Stimulated activated CD4-positive, alpha-beta T cell treated with anti-CD3 and anti-CD28 coated beads, Interleukin-1b, Interleukin-23, amount 100 ng/mL, for 48 hours (primary cell): ENCODE measurements around the gene MRPL45.
"Not testable (repeated sequence)": the region's sequence is repeated elsewhere in the genome, so short reads cannot be mapped to it uniquely, and the experiment has no call there.

ENCODE experiments used
- DNase-seq: peaks from one replicate; pipeline ENCODE4 v3.0.0-alpha.2; 2020

MRPL45 gene

DNA sequence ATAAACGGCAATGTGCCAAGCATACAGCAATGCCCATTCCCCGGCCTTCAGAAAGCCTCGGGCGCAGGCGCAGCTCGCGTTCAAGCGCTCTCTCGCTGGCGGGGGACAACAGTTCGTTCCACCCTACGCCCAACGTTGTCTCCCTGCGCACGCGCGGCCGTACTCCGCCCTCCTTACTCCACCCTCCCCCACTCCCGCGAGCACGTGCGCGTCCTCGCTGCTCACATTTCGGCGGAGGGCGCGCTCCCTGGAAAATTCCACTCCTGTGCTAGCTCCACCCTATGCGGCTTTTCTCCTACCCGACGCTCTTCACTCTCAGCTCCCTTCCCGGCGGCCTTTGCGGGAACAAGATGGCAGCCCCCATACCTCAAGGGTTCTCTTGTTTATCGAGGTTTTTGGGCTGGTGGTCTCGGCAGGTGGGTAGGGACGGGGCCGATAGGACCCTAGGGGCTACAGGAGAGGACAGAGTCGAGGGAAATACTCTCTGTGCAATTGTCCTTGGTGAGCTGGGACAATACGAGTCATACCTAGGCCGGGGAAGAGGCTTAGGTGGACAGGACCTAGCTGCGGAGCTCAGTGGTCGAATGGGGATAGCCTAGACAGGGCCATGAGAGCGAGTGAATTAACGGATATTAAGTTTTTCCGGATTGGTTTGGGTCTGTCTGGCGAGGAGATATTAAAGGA, at the start of gene MRPL45:
Gene MRPL45 (plus strand): TSS at position 335 of the 684 bp plus-strand sequence. CDS start 16 bp downstream, at position 351.
- DNase-seq, result peak; percentile 98

DNA sequence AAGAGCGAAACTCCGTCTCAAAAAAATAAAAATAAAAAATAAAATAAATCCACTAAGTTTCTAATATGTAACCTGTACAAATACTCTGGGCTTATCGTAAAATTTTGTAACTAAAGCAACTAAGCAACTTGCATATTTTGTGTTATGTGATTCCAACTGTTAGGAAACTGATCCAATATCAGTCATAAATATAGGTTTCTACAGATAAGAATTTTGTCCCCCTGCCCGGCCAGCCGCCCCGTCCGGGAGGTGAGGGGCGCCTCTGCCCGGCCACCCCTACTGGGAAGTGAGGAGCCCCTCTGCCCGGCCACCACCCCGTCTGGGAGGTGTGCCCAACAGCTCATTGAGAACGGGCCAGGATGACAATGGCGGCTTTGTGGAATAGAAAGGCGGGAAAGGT, 43.8 kb upstream of the MRPL45 start:
- not testable (repeated sequence) for DNase-seq

DNA sequence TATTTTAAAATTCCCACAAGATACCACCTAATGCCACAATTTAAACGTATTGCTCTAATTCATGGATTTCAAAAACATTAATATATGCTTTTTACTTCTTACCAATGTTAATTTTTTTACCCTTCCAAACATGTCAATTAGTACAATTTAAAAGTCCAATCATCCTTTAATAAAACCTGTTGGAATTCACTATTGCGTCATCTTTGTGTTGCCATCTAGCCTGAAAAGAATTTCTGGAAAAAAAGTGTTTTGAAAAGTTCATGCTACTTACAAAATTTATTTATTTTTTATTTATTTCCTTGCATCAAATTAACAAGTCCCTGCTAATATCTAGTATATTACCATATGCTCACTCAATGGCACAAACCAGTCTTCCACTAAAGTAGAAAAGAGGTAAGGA, 42.6 kb upstream of the MRPL45 start:
- DNase-seq, result not testable (repeated sequence)

DNA sequence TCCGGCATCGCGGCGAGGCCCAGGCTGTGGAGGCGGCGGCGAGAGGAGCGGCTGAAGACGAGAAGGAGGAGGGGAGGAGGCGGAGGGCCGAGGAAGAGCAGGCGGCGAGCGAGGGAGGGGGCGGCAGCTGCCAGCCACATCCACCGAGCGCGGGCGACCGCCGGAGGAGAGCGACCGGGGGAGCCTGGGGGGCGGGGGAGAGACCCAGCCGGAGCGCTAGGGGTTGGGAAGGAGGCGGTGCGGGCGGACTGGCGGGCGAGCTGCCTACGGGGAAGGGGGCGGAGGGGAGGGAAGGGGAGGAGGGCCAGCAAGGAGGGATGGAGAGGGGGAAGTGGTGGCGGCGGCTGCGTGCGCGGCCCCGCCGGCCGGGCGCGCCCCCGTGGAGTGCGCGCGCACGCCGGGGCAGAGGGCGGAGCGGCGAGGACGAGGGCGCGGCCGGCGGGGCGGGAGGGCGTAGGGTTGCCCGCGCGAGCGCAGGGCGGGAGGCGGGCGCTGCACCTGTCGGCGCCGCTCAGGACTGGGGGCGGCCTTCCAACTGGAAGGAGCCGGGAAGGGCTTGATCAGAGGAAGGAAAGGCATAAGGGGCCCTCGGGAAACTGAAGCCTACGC, 39.9 kb upstream of the MRPL45 start:
- peak; percentile 84 for DNase-seq

DNA sequence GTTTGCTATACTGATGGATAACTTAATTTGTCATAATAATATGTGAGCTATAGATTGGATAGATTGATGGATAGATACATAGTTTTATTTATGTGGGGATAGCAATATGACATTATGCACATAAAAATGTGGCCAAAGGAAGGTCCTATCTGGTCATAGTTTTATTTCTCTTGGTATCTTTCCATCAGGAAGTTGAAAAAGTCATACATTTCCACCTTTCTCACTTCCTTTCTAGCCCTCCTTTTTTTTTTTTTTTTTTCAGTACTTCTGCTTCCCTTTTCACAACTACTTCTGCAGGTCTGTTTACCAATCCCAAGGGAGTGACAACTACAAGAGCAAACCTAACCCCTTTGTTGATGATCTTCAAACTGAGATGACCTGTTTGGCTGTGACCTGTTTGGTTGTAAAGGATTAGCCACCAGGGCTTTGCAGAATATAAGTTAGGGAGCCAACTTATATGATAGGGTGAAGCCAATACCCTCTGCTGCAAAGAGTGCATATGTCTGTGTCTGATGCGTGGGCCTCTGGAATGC, 30.9 kb upstream of the MRPL45 start:
- not testable (repeated sequence) for DNase-seq

DNA sequence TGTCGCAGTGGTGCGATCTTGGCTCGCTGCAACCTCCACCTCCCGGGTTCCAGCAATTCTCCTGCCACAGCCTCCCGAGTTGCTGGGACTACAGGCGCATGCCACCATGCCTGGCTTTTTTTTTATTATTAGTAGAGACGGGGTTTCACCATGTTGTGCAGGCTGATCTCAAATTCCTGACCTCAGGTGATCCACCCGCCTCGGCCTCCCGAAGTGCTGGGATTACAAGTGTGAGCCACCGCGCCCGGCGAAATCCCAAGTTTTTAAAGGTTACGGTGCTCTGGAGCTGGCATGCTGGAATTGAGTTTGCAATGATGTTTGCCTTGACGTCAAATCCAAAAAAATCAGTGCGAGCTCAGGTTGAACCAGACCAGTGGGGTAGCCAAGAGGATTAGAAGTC, 30.4 kb upstream of the MRPL45 start:
- DNase-seq, result not testable (repeated sequence)

DNA sequence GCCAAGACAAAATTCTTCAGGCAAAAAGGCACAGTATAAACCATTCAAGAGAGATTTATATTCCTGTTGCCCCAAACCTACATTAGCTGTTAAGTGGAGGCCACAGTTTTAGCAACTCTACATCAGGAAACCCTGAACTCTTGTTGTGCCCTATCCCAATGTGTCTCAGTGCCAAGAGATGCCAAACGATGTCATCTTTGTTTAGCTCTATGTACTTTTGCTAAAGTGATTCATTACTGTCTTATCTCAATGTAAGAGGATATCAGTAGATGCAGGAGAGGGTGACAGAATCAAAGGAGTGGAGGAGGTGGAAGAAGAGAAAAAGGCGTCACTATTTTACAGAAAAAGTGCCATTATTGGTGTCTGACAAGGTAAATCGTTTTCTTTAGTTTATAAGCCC, 28.8 kb upstream of the MRPL45 start:
- not testable (repeated sequence) for DNase-seq

DNA sequence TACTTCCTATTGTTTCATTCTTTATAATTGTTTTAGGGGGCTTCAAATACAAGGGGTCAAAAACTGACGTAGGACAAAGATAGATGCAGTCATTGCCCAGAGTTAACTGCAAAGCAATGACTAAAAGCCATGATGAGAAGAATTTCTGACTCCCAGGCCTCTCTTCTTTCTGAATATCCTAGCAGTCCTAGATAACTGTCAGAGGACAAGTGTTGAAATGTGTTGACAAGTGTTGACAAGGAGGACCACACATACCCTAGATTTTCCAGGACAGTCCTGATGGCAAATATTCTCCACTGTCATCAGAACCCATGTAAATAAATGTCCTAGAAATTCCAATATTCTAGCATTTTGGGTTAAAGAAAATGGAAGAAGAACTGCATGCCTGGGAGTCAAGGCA, 27.9 kb upstream of the MRPL45 start:
- not testable (repeated sequence) for DNase-seq

DNA sequence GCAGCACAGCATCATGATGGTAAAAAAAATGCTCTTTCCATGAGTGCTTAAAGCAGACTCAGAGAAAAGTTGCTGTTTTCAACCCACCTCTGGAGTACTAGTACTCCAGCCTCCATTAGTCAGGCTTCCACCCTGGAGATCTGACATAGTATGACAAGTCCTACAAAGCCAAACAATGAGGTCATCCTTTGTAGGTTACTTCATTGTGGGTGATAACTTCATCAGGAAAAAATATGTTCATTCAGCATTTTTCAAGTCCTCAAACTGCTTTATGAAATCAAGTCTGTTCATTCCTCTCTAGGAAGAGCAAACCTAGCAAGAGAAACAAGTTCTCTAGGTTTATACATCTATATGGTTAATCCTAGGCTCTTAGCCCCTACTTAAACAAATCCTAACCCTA, 27.4 kb upstream of the MRPL45 start:
- not testable (repeated sequence) for DNase-seq

DNA sequence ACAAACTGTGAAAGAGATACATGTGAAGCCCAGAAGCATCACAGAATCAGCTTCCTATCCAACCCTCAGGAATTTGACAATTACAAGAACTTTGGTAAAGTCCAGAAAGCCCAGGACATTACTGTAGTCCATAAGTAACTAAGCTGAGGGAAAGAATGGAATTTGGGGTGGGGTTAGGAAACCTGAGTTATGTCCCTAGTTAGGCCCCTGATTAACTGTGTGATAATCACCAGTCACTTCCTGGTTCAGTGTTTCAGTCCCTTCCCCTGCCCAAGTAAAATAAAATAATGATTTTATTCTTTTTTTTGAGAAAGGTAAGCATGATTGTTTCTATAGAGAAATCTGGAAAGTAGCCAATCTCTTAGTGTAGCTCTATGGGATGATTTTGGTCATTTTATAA, 11.0 kb upstream of the MRPL45 start:
- not testable (repeated sequence) for DNase-seq

DNA sequence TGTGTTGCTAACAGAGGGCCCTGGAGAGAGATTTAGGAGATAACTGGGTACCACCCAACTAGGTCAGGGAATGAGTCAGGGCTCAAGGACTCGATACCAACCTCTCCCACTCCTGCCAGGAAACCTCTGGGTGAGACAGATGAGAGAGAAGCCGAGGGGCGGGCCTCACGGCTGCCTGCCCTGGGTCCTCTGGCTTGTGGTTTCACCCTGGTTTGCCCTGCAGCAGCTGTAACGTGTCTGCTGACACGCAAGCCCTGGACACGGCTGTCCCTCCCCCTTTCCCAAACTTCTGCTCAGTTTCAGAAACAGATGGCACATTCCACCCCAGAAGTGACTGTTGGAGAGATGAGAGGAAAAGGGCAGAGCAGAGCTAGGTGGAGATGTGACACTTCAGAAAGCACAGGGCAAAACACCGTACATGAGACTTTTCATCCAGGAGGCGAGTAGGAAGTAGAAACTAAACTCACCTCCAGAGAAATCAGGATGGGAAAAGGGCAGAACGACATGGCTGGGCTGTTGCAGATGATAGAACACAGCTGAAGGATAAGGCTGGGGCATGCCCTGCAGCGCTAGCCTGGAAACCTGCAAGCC, 10.4 kb upstream of the MRPL45 start:
- peak; percentile 19 for DNase-seq

DNA sequence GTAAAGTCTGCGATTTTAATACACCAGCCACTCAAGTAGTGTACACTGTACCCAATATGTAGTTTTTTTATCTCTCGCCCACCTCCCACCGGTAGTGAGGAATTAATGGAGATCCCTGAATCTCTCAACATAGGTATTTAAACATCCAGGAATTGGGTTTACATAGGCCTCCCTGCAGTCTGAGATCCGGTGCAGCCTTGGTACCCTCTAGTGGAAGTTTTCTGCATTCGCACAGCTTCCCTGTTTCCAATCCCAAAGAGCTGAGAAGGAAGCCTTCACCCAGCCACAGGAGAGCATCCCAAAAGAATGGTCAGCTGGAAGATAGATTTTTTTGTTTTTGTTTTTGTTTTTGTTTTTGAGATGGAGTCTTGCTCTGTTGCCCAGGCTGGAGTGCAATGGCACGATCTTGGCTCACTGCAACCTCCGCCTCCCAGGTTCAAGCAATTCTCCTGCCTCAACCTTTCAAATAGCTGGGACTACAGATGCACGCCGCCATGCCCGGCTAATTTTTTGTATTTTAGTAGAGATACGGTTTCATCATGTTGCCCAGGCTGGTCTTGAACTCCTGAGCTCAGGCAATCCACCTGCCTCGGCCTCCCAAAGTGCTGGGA, 8.6 kb upstream of the MRPL45 start:
- DNase-seq, result not testable (repeated sequence)

DNA sequence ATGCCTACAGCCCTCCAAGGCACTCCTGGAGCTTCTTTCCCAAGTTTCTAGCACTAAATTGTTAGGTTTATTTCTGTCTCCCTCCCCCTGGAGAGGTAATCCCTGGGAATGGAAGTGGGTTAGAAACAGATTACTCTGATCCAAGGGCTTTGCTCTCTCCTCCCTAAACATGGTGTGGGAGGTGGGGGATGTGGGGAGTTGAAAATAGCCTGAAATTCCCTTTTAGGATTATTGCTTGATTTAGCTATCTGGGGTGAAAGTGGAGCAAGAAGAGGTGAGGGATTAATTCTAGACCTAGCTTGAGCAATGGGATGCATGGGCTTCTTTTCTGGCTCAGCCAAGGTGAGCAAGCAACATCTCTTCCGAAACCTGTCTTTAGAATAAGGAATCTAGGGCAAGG, 7.2 kb upstream of the MRPL45 start:
- not testable (repeated sequence) for DNase-seq

DNA sequence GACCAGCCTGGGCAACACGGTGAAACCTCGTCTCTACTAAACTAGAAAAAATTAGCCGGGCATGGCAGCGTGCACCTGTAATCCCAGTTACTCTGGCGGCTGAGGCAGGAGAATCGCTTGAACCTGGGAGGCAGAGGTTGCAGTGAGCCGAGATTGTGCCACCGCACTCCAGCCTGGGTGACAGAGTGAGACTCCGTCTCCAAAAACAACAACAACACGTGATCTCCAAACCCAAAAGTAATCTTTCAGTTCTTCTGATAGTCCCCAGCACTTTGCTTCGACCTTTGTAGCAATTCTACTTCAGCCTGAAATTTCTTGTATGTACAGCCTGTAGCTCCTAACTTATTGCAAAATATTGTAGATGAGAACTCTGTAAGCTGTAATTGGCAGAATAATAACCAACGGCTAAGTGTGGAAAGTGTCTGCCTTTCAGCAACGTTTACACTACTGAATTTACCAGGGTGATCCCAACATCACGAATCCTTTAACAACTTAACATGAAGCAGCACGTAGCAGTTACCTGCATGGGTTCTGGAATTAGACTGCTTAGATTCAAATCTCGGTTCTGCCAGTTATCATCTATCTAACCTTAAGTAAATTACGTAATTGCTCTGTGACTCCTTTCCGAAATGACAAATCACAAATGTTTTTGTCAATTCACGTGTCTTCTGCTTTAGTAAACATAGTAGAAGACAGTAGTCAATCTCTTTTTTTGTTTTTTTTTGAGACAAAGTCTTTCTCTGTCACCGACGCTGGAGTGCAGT, 1.2 kb upstream of the MRPL45 start:
- DNase-seq, result not testable (repeated sequence)

DNA sequence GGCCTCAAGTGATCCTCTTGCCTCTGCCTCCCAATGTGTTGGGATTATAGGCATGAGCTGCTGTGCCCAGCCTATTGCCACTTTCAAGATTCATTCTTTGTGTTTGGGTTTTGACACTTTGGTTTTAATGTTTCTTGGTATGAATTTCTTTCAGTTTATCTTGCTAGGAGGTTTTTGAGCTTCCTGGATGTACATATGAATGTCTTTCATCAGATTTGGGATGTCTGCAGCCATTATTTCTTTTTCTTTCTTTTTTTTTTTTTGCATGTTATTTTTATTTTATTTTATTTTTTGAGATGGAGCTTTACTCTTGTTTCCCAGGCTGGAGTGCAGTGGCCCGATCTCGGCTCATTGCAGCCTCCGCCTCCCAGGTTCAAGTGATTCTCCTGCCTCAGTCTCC, 18.5 kb downstream of the MRPL45 start:
- DNase-seq, result no peak

DNA sequence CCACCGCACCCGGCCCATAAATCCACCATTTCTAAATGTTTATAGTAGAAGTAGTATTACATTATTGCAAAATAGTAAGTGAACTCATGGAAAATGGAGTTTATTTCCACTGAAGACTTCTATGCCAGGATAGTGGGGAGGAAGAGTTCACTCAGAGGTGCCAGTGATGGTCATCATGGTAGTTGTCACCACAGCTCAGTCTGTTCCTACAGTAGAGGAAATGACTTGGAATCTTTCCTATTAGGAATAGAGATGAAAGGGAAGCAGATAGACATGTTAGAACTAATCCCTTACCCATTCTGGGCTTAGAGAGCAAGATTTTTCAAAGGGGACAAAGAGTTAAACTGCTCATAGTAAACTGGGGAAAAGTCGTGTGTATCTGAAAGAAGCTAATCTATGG, 20.1 kb downstream of the MRPL45 start:
- DNase-seq, result no peak

DNA sequence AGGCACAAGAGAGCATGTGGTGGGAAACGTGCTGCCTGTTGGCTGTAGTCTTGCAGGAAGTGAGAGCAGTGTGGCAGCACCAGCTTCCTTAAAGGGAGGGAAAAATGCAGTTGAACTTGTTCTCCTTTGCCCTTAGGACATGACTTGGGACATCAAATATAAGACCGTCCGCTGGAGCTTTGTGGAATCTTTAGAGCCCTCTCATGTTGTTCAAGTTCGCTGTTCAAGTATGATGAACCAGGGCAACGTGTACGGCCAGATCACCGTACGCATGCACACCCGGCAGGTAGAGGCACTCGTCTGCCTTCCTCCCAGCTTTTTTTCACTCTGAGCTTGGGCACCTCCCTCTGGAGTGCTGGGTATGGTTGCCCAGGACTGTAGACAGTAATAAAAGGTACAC, 23.5 kb downstream of the MRPL45 start:
- DNase-seq, result no peak

DNA sequence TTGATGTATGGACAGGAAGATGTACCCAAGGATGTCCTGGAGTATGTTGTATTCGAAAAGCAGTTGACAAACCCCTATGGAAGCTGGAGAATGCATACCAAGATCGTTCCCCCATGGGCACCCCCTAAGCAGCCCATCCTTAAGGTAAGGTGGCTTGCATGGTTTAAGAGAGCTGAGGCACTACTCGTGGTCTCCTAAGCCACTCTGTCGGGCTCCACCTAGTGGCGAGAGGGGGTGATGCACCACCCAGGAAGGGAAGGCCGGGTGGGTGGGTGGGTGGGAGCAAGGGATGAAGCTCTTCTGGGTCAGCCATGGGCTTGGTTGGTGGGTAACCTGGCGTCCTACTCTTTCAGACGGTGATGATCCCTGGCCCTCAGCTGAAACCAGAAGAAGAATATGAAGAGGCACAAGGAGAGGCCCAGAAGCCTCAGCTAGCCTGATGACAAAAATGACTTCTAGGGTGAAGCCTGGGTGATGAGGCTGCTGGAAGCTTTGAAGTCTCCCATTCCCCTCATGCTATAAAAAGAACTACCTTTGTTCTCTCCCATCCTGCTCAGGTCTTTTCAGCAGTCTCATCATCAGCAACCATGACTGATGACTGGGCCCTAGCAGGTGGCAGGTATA, 25.3 kb downstream of the MRPL45 start:
- peak; percentile 71 for DNase-seq

DNA sequence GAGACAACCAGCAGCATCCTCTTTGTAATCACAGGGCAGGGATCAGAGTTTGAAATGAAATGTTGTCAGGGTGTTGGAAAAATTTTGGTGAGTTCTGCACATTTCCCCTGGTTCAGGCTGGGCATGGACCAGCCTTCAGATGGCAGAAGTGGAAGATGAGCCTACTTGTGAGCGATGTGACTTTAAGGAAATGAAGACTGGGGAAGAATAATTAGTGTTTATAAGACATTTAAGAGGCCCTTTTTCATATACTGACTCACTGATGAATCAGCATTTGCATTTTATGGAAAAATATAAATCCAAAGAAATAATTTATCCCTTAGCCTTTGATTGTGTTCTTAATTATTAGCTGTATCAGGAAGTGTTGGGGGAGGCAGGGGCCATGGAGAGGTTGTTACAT, 25.9 kb downstream of the MRPL45 start:
- no peak for DNase-seq

DNA sequence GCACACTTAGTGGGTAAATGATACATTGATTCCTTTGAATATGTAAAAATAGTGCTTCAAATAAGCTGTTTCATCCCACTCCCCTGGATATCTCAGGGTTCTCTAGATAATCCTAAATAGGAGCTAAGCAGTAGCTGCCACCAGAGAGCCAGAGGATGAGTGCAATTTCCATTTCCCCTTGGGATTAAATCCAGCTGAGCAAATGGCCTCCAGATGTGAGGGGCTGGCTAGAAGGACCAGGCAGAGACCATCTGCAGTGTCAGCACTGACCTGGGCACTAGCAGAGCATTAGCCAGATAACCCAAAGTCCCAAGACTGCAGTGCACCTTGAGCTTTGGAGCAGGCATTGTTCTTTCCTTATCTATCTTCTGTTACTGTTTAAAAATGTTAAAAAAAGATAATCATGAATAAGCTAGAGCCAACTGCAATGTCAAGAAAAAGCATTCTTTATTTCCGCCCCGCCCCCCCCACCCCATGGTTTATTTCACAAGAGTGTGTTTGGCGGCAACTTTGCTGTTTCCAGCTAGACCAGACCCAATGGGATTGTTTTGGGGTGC, 27.3 kb downstream of the MRPL45 start:
- no peak for DNase-seq

DNA sequence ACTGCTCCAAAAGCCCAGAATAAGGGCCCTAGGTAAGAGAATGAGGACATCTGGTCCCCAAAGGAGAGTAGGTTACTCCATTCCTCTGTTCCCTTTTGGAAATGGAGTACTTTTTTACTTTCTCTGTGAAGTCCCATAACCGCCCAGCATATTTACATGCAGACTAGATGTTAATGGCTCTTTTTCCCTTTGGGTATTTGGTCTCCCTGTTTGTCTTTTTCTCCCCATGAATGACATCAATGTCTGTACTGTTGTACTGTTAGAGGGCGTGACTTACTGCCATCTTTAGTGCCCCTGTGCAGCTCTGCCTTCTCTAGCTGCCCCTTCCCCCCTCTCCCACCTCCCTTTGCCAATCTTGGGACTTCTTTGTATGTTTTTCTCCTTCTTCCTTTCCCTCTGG, 27.8 kb downstream of the MRPL45 start:
- DNase-seq, result no peak

DNA sequence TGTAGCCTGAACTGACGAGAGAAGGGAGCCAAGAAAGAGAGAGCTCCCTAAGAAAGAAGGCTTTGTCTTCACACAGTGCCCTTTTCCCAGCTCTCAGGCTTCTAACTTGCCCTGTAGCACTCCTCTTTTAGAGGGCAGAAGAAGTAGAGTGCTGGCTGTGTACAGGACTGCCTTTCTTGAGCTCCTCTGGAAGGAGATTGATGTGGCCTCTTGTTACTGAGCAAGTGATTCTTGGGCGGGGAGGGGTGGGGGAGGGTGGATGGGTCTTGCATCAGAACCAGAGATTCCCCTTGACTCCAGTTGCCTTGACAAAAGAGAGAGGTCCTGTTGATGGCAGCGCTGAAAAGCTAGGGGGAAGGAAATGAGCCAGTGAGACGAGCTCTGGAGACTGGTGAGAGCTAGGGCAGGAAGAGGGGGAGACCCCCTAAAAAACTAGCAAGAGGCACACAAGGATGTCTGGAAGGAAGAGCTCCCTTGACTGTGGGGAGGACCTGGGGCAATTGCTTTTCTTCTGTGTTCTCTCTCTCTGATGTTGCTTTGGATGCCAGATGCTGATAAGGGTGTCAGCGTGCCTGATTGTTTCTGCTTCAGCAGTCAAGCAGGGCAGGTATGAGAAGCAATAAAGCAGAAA, 28.4 kb downstream of the MRPL45 start:
- no peak for DNase-seq
